ENCODE data around the gene MMP24.
A peak's percentile ranks its signal among the peaks of the same experiment; 100 is the strongest.

MMP24 gene

DNA sequence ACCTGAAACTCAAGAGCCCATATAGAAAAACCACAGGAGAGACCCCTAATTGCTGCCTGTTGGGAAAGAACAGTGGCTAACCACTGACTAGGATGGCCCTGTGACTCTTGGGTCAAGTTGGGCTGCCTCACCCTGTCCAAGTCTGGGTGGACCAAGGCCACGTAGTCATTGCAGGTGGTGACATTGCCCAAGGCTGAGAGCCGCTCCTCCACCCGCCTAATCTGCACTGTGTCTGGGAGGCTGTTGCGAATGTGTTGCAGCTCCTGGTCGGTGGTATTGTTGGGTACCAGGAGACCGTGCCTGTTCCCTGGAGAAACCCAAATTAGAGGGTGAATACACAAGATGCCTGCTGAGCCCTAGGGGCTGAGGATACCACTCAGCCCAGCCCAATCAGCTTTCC is 54.0 kb downstream of the MMP24 start:
- DNase-seq: no peak

- no peak for DNase-seq
Measured at GRCh38 chr20:35281506-35282101, 55.1 kb downstream of the MMP24 start.

DNA sequence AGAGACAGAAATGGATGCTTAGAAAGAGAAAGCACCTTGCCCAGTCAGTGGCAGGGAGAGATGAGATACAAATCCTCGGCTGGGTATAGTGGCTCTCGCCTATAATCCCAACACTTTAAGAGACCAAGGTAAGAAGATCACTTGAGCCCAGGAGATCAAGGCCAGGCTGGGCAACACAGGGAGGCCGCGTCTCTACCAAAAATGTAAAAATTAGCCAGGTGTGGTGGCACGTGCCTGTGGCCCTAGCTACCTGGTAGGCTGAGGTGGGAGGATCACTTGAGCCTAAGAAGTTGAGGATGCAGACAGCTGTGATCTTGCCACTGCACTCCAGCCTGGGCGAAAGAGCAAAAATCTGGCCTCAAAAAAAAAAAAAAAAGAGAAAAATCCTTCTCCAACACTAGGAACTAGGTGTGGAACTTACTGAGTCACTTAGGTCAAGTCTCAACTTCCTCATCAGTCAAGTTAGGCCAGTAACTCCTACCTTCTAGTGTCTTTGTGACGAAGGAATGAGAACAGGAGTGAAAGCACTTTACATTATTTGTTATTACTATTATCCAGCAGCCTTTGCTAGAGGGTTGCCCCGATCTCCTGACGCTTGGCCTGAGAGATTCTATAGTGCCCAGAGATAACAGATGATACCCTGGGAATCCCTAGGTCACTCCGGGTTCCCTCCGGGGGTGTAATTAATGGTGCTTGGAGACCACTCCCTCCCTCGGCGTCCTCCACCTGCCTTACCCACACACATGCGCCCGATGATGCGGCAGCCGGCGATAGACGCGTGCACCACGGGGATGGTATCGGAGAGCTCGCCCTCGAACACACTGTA is 57.2 kb downstream of the MMP24 start:
- peak; percentile 35 to 45 for DNase-seq

DNA sequence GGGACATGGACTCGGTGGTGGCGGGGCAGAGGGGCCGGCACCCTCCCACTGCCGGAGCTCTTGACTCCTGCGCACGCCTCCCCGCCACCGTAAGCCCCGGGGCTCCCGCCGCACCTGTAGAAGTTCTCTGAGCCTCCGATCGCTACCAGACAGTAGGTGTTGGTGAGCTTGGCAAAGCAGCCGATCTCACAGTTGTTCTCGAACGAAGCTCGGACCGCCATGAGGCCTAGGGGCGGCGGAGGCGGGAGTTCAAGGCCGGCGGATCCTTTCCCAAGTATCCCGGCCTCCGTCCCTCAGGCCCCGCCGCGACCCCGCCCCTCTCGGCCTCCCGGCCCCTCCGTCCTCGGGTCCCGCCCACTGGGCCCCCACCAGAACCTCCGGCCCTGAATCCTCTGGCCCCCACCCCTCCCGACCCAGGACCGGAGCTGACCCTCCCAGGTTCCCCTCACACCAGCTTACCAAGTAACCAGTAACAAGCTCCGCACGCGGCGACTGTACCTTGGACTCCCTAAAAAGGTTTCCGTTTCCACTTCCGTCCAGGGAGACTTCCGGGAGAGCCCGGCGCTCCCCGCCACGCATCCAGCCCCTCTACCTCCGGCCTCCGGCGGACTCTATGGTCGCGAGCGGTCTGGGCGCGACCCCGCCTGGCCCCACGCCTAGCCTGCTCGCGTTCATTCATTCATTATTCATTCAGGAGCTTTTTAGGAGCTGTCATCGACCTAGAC is 57.9 kb downstream of the MMP24 start, which contains the start of gene EIF6:
Gene EIF6, minus strand, starts transcription at position 506 of the 725 bp plus-strand sequence. Its CDS starts 285 bp downstream, at position 221.
- peak; percentile 66 to 75 for DNase-seq

- DNase-seq: no peak
Measured at GRCh38 chr20:35284992-35285805, 58.7 kb downstream of the MMP24 start.

- peak in 1 of 2 donors; percentile 10 for DNase-seq
Measured at GRCh38 chr20:35285806-35286076, 59.3 kb downstream of the MMP24 start.

DNA sequence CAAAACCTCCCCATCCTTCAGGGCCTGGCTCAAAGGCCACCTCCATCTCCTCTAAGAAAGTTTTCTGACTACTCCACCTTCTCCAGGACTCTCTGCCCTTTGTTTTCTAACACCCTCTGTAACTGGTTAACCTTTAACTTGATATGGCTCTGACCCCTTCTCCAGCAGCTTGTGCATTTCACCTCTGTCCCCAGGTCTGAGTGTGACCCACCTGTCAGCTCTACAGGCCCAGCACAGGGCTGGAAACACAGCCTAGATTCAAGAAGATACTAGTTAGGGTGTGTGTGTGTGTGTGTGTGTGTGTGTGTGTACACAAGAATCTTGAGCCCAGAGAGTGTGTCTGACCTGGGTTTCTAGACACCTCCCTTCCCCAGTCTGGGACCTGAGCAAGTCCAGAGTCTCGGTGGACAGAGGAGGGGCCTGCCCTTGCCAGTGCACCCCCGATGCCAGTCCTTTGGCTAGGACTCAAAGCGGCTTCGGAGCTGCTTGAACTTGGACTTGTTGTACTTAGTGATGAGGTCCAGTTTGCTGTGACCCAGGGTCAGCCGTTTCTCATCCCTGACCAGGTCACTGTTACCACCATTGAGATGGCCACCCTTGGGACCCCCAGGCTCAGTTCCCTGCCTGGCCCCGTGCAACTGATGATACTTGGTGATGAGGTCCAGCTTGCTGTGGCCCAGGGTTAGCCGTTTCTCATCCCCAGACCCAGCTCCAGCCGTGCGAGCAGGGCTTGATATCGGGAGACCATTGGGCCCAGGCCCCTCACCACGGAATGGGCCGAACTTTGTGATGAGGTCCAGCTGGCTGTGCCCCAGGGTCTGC is 59.8 kb downstream of the MMP24 start:
- no peak for DNase-seq

DNA sequence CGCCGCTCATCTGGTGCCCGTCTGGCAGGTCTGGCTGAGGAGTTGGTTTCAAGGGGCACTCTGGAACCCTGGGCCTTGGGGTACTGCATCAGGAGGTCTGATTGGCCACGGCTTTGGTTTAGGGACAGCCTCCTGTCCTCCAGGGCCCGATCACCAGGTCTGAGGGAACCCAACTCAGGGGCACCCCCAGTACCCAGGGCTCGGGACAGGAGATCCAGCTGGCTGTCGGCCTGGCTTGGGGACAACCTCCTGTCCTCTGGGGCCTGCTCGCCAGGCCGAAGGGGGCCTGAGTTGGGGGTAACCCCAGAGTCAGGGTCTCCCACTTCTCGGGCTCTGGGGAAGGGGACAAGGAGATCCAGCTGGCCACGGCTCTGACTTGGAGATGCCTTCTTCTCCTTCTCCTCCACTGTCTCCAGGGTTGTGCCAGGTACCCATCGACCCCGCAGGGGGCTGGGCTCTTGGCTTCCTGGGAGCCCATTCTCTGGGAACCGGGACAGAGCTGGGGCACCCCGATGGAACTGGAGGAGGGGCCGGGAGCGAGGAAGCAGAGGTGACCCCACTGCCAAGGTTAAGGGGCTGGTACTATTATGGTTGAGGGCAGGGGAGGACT is 60.5 kb downstream of the MMP24 start:
- no peak for DNase-seq

DNA sequence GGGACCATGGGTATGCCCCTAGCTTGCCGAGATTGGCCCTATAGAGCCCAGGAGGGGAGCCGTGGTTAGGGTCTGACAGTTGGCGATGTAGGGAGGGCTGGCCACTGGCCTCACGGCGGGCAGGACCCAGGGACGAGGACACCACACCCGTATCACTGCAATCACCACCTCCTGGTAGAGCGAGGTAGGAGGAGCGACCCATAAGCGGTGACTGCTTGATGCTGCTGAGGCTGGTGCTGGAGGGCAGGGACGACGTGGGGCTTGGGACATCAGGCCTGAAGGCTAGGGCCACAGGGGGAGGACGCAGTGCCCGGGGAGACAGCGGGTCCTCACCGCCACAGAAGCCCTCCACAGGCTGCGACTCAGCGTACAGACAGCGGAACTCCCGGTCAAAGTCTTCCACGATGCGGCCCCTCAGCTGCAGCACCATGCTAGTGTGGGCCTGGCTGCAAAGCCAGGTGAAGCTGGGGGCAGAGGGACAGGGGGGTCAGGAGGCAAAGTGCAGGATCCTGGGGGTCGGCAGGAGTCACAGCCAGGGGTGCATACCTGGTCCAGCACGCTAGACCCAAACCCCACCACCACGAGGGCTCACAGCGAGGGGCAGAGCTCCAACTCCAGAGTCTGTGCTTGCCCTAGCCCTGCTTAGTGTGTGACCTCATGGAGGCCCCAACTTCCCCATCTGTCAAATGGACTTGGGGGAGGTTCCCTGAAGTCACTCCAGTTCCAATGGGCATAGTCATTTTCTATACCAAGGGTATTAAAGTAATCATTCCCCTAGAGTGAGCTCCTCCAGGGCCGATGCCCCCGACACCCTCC is 61.2 kb downstream of the MMP24 start:
- DNase-seq: no peak

- no peak for DNase-seq
Measured at GRCh38 chr20:35288325-35289060, 62.0 kb downstream of the MMP24 start.

- no peak for DNase-seq
Measured at GRCh38 chr20:35290186-35290886, 63.8 kb downstream of the MMP24 start.

DNA sequence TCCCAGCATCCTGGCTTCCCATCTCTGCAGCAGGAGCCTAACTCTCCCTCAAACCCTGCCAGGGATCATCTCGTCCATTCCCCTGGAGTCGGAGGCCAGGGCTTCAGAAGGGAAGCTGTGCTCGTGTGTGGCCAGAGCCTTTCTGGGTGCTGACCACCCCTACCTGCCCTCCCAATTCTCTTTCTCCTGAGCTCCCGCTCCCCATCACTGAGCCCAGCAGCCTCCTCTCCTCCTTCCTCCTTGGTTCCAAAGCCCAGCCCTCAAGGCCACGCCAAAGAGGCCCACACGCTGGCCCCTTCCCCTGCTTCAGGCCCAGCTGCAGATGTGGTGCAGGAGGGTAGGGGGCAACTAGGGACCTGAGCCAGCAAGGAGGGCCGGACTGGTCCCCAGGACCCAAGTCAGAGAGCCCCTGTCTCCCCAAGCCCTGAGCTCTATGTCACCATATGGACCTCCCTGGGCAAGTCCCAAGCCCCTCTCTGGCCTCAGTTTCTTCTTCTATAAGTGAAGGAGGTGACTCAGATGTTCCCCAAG is 64.5 kb downstream of the MMP24 start:
- no peak for DNase-seq

DNA sequence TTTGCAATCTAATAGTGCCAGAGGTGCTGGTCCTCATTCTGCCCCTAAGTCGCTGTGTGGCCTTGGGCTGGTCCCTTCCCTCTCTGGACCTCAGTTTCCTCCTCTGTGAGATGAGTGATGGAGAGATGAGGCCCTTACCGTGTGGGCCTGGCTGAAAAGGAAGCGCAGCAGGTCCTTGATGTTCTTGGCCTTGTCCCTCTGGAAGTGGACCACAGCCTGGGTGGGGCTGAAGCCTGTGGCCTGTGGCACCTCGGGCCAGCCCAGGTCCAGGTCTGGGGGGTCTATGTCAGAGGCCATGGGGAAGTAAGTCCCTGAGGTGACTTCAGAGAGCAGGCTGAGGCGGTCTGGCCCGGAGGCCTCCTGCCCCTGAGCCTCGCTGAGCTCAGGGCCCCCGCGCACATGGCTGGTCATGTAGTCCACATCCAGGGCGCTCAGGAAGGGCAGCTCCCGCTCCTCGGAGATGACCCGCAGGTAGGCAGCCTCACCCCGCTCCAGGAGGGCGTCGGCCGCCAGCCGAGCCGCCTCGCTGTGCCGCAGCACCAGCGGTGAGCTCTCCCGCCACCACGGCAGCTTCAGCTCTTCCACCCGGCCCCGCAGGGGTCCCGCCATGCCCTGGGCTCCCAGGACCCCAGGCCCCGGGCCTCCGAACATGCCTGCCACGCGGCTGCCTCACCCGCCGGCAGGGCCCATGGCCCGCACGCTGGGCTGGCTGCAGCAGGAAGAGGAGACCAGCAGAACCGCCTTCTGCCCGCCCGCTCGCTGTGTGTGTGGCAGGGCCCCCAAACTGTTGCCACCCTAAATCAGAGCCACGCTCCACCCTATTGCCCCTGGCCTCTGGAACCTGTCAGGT is 65.4 kb downstream of the MMP24 start, which contains the start of gene FAM83C:
Gene FAM83C, minus strand, starts transcription at position 772 of the 850 bp plus-strand sequence. Its CDS starts 121 bp downstream, at position 651.
- no peak for DNase-seq

GRCh38 chr20:35292504-35293285 is 66.2 kb downstream of the MMP24 start:
- DNase-seq: no peak

DNA sequence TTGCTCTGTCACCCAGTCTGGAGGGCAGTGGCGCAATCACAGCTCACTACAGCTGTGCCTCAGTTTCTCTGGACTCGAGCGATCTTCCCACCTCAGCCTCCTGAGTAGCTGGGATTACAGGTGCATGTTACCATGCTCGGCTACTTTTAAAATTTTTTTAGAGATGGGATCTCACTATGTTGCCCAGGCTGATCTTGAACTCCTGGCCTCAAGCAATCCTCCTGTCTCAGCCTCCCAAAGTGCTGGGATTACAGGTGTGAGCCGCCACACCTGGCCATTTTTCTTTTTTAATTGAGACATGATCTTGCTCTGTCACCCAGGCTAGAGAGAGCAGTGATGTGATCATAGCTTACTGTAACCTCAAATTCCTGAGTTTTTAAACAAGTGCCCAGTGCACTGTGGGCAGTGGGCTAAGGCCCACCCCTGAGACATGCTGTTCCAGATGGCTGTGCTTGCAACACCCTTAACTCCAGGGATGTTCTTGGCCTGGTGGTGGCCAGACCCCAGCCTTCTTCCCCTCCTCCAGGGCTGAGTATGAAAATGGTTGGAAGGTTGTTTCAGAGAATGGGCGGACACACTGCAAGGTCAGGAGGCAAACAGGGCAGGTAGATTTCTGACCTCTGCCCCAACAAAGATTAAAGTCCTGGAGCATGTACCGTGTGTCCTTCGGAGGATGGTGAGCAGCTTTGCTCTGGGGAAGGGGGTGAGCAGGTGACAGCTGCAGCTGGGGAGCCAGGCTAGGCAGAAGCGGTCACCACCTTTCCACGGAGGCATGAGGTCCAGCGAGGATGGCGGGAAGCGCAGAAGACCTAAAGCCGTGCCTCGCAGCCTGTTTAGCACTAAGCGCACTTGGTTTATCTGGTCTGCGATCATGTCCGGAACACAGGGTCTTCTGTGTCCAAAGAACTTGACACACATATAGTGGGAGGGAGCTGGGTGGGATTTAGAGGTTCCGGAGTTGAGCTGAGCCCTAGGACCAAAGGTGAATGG is 67.1 kb downstream of the MMP24 start:
- DNase-seq: no peak

- DNase-seq: no peak
Measured at GRCh38 chr20:35294293-35294685, 67.8 kb downstream of the MMP24 start.
